ENCODE data around the gene NPAS2.

NPAS2 gene

DNA sequence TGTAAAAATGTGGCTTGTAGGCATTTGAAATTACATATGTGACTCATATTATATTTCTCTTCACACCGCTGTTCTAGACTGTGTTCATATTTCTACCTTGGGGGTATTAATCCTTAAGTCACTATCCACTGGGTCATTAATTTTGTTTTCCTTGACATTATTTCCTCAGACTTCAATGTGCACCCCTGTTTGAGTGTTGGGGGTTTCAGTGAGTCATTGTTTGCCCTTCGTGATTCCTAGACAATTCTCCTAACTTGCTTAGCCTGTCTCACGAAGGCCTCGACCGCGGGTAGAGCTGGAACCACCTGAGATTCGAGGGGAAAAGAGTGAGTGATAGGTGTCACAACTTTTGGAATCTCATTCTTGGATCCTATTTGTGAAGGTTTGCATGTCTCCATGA, 35.1 kb downstream of the NPAS2 start:
- no peak for DNase-seq (ENCODE audit: low spot score)

- DNase-seq (ENCODE audit: low spot score): no peak
Observed at GRCh38 chr2:100855606-100856005, 35.7 kb downstream of the NPAS2 start.

GRCh38 chr2:100856732-100857131, 36.8 kb downstream of the NPAS2 start:
- no peak for DNase-seq (ENCODE audit: low spot score)

DNA sequence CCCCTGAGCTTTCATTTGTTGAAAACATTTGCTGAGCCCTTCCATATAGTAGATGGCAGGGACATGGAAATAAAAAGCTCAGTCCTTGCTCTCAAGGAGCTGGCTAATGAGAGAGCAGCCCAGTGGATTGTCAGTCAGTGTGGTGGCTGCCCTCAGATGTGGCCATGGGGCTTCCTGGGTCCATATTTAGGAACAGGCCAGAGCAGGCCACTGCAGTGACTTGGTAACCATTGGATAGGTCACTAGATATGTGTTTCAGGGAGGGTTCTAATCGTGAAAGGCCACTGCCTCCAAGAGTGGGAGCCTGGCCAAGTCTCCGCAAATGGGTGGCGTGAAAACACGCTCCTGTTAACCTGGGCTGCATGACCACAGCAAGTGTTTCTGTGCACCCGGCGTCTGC, 37.4 kb downstream of the NPAS2 start:
- no peak for DNase-seq (ENCODE audit: low spot score)

DNA sequence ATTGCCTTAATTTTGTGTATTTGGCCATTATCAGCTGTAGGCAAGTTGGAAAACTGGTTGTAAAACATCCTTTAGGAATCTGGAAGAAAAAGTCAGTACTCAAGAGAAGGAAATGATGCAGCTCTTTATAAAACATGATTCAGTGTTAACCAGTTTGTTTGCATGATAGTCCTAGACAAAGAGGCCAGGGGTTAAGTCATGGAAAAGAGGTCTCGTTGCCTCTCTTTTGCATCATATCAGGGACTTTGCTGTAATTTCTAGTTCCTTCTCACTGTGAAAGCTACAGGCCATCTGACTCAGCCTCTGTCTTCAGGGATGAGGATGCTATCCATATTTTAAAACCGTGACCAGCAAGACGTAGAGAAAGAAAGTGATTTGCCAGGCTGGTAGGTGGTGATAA, 38.0 kb downstream of the NPAS2 start:
- DNase-seq (ENCODE audit: low spot score): peak; percentile 71

DNA sequence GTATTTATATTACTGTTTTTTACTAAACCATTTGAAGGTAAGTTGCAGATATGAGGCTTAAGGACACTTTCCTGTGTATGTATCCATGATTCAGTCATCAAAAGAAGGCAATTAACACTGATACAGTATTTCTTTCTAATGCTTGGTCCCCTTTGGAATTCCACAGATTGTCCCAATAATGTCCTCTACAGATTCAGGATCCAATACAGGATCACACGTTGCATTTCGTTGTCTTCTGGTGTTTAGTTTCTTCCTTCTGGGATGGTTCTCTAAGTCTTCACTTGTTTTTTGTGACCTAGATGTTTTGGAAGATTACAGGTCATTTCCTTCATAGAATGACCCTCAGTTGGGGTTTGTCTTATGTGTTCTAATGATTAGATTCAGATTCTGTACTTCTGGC, 40.0 kb downstream of the NPAS2 start:
- no peak for DNase-seq (ENCODE audit: low spot score)

- no peak for DNase-seq (ENCODE audit: low spot score)
Observed at GRCh38 chr2:100861340-100861739, 41.4 kb downstream of the NPAS2 start.

DNA sequence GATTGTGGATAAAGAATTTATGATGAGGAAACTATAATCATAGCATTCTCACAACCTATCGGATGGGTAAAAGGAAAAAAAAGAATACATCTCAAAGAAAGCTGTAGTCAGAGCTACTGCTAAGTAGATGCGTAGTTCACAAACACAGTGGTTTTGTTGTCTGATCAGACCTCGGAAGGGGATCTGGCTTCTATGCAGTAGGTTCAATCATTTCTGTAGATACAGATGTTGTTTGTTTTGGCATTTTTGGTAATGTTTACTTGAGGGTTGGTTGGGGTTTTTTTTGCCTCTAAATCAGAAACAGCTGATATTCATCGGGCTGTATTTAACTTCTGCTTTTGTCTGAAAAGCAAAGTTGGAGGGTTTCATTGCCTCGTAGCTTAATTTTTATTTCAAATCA, 42.1 kb downstream of the NPAS2 start:
- DNase-seq (ENCODE audit: low spot score): no peak

GRCh38 chr2:100865816-100866460, 46.0 kb downstream of the NPAS2 start:
- peak; percentile 69 for DNase-seq (ENCODE audit: low spot score)

DNA sequence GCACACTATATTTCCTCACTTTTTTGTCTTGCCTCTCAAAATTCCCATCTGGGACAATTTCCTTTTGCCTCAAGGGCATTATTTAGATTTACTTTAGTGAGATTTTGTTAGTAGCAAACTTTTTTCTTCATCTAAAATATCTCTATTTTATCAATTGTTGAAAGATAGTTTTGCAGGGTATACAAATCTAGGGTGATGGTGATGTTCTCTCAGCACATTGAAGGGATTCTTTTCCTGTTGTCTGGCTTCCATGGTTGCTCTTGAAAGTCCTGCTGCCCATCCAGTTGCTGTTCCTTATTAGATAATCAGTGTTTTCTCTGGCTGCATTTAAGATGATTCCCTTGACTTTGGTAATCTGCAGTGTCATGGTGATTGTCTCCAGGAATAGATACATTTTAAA, 48.1 kb downstream of the NPAS2 start:
- DNase-seq (ENCODE audit: low spot score): no peak

DNA sequence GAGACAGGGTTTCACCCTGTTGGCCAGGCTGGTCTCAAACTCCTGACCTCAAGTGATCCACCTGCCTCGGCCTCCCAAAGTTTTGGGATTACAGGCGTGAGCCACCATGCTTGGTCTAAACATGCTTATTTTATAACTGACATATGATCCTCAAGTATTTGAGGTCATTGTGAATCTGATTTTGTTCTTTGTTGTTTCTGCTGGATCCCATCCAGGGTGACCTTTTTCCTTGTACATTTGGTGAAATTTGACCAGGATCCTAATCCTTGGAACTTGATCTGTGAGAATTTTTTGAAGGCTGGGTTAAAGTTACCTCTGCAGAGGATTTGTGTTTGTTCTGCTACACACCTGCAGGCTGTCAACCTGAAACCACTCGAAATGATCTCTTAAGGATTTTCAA, 49.2 kb downstream of the NPAS2 start:
- no peak for DNase-seq (ENCODE audit: low spot score)

DNA sequence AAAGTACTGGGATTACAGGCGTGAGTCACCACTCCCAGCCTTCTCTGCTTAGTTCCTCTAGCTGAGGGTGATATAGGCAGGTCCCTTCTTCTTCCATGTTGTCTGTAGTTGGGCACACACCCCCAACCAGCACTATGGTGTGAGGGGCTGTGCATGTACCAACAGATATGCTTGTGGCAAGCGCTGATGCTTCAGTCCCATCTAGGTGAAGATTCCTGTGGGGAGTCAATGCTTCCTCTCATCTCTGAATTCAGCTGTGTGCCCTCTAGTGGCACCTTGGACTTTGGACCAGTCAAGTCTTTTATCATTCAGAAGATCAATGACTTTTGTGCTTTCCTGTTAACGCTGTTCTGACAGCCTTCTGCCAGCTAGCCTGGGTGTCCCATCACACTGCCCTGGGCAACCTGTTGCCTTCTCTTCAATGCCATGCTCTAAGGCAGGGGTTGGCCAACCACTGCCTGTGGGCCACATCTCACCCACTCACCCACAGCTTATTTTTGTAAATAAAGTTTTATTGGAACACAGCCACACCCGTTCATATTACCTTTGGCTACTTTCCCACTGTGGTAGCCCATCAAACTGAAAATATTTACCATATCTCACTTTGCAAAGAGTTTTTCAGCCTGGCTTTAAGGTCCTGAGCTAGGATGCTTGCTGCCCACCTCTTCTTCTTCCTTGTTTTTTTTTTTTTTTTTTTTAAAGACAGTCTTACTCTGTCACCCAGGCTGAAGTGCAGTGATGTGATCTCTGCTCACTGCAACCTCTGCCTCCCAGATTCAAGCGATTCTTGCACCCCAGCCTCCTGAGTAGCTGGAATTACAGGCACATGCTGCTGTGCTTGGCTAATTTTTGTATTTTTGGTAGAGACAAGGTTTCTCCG, 51.0 kb downstream of the NPAS2 start:
- no peak for DNase-seq (ENCODE audit: low spot score)

- DNase-seq (ENCODE audit: low spot score): no peak
Observed at GRCh38 chr2:100875516-100876230, 55.7 kb downstream of the NPAS2 start.

DNA sequence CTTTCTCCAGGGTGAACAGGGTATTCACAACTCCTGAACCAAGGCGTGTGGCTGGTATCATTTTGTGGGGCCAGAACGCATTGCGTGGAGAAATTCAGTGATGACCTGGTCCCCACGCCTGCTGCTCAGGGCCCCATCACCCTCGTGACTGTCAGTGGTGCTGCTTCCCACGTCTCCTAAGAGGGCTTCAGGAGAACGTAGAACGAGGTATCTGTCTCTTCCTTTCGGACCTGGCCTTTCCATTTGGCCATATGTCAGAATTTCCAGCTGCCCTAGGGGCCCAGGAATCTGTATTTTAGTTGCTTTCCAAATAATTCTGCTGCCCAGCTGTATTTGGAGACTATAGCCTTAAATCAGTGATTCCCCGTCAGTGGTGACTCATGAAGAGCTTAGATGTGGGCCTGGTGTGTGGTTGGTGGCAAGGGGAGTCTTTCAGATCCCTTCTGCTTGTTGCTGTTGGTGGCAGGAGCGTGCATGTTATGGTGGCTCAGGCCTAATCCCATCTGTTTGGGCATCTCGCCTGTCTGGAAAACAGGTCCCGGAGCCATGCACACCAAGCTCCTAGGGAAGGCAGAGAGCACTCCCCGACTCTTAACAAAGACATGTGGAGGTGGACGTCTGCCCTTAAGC, 56.4 kb downstream of the NPAS2 start:
- DNase-seq (ENCODE audit: low spot score): no peak

GRCh38 chr2:100877555-100877954, 57.6 kb downstream of the NPAS2 start:
- DNase-seq (ENCODE audit: low spot score): peak; percentile 43

DNA sequence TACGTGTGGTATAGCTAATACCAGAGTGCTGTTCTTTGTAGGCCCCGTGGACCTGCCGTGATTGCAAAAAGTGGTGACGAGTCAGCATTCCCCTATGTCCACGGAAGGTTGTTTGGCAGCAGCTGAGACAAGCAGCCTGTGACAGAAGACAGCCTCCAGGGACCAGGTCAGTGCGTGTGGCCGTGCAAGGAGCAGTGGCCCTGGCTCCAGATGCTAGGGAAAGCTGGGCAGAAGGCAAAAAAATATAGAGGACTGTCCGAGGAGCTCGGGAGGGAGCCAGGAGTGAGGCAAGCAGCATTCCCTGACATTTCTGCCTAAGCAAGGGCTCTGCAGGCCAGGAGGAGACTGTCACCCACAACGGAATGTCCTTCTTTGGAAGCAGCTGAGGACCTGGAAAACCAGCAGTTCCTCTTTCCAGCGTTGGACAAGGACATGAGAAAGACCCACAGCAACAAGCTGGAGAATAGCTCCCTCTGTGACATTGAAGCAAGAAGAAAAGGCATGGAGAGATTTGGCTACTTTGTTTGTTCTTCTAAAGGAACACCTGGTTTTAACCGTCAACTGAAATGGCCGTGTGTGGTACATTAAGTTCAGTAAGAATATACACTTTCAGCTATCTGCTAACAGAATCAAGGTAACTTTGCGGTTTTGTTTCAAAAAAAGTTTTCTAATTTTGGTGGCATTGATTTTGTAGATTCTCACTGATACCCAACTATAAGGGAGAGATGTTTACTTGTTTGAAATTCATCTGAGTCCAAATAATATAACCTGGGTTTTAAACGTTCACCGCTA, 58.3 kb downstream of the NPAS2 start:
- DNase-seq (ENCODE audit: low spot score): peak; percentile 48

DNA sequence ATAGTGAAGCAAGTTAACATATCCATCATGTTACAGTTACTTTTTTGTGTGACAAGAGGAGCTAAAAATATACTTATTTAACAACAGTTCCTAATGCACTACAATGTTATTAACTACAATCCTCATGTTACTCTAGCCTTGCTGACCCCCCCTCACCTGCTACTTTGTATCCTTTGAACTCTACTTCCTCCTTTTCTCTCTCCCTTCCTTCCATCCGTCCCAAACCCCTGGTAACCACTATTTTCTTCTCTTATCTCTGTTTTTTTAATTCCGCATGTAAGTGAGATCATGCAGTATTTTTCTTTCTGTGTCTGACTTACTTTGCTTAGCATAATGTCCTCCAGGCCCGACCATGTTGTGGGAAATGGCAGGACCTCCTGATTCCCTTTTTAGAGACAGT, 59.4 kb downstream of the NPAS2 start:
- DNase-seq (ENCODE audit: low spot score): no peak

GRCh38 chr2:100880036-100880435, 60.1 kb downstream of the NPAS2 start:
- DNase-seq (ENCODE audit: low spot score): no peak

- no peak for DNase-seq (ENCODE audit: low spot score)
Observed at GRCh38 chr2:100880730-100881129, 60.8 kb downstream of the NPAS2 start.

- no peak for DNase-seq (ENCODE audit: low spot score)
Observed at GRCh38 chr2:100882645-100883613, 63.0 kb downstream of the NPAS2 start.

Data from AG20443 (cell line).